Keratinocyte (primary cell): ENCODE results near the gene RAD51. TPM values are rescaled to one million over a fixed set of nuclear protein-coding genes. Genes with fewer than 3 reads are reported as not detected.

Source experiments
- DNase-seq: peaks from one replicate; pipeline ENCODE4 v3.0.0-alpha.2; 2011; ENCODE audit warnings: low read depth, missing footprints, low spot score
- FAIRE-seq: peaks from 2 replicates; lab custom pipeline; 2011; peaks lifted over from hg19 to GRCh38; lab: Jason Lieb, UNC
- H2AFZ ChIP-seq: 2 replicates; pipeline ENCODE4 v1.6.0; 2012; ENCODE audit warnings: low read length, control low read depth, inconsistent platforms; ENCODE audit not compliant: control insufficient read depth
- H3K27ac ChIP-seq: 2 replicates; pipeline ENCODE4 v1.5.1; 2011; ENCODE audit warnings: low read length; ENCODE audit not compliant: control insufficient read depth, insufficient read depth
- H3K27me3 ChIP-seq: 3 replicates; pipeline ENCODE4 v1.6.0; 2011; ENCODE audit warnings: low read length; ENCODE audit not compliant: control insufficient read depth, insufficient read depth; ENCODE audit errors: extremely low read depth
- H3K36me3 ChIP-seq, 2 experiments: 2 replicates in 1 of 2; 3 replicates in 1 of 2; pipeline ENCODE4 v1.5.1; 2011; ENCODE audit warnings: low read length in 2 of 2, mild to moderate bottlenecking in 1 of 2; ENCODE audit not compliant: control insufficient read depth in 2 of 2, insufficient read depth in 2 of 2; ENCODE audit errors: extremely low read depth in 1 of 2
- H3K4me1 ChIP-seq: 3 replicates; pipeline ENCODE4 v1.5.1; 2011; ENCODE audit warnings: low read length; ENCODE audit not compliant: control insufficient read depth, insufficient read depth; ENCODE audit errors: extremely low read depth
- H3K4me2 ChIP-seq: 3 replicates; pipeline ENCODE4 v1.6.0; 2011; ENCODE audit warnings: low read depth, low read length; ENCODE audit not compliant: control insufficient read depth, insufficient read depth; ENCODE audit errors: extremely low read depth
- H3K4me3 ChIP-seq, 3 experiments: fragments of 200-600 bp in 1 of 3; sonication (generic) in 1 of 3; 2 replicates in 2 of 3; 3 replicates in 1 of 3; pipeline ENCODE4 v1.5.1; 2011 to 2016; ENCODE audit warnings: low read length in 3 of 3, mild to moderate bottlenecking in 3 of 3, control low read depth in 2 of 3, inconsistent platforms in 1 of 3, low read depth in 1 of 3, mixed read lengths in 1 of 3, mixed run types in 1 of 3, moderate library complexity in 1 of 3; ENCODE audit not compliant: control insufficient read depth in 2 of 3, insufficient read depth in 2 of 3; ENCODE audit errors: extremely low read depth in 1 of 3
- H3K79me2 ChIP-seq: 2 replicates; pipeline ENCODE4 v1.6.0; 2012; ENCODE audit warnings: low read length; ENCODE audit not compliant: control insufficient read depth, insufficient read depth
- H3K9ac ChIP-seq: 3 replicates; pipeline ENCODE4 v1.6.0; 2011; ENCODE audit warnings: low read length; ENCODE audit not compliant: control insufficient read depth, insufficient read depth; ENCODE audit errors: extremely low read depth
- H3K9me1 ChIP-seq: 3 replicates; pipeline ENCODE4 v1.6.0; 2011; ENCODE audit warnings: low read length; ENCODE audit not compliant: control insufficient read depth, insufficient read depth; ENCODE audit errors: extremely low read depth
- H3K9me3 ChIP-seq: 2 replicates; pipeline ENCODE4 v1.5.1; 2012; ENCODE audit warnings: low read depth, low read length; ENCODE audit not compliant: control insufficient read depth
- H4K20me1 ChIP-seq: 3 replicates; pipeline ENCODE4 v1.6.0; 2011; ENCODE audit warnings: low read length; ENCODE audit not compliant: control insufficient read depth, insufficient read depth; ENCODE audit errors: extremely low read depth
- EZH2 ChIP-seq: IDR thresholded peaks from one replicate; pipeline ENCODE4 v1.6.1; 2012; ENCODE audit warnings: inconsistent platforms, mild to moderate bottlenecking, low read length, moderate library complexity
- dilution Hi-C: fragments of 300-500 bp; cut with MboI; formaldehyde crosslinking; loops from one replicate; pipeline ENCODE4 v1.7.0; 2020; ENCODE audit warnings: low sequenced_read_pairs; ENCODE audit not compliant: extremely low pct_ligation_motif_present
- polyA plus RNA-seq, 5 experiments: library from polyadenylated mRNA; depleted of rRNA in 3 of 5; stranded (reverse) in 3 of 5; stranded (forward) in 1 of 5; unstranded in 1 of 5; fragments of >200 nt; gene quantifications; 1 replicate in 1 of 5; 2 replicates in 3 of 5; 3 replicates in 1 of 5; pipeline versions ENCODE4 v1.2.1 to v1.2.3, GENCODE V29; 2011 to 2012; ENCODE audit warnings: missing spikeins in 2 of 5, low read depth in 1 of 5, low replicate concordance in 1 of 5
- TF ChIP-seq, protein P1 (sequence below), 3 experiments: IDR thresholded peaks in 1 of 3; conservative IDR thresholded peaks in 1 of 3; optimal IDR thresholded peaks in 1 of 3; 2 replicates in 2 of 3; 3 replicates in 1 of 3; pipeline versions ENCODE3 to v1.5.1; 2011; ENCODE audit warnings: low read length in 3 of 3, mild to moderate bottlenecking in 3 of 3, moderate library complexity in 2 of 3, control low read depth in 1 of 3, inconsistent platforms in 1 of 3; ENCODE audit not compliant: insufficient read depth in 2 of 3; ENCODE audit errors: extremely low read depth in 1 of 3

RAD51 gene
- polyA plus RNA-seq, 1 donor (not counting 4 experiments of a cell fraction or from before 2014, with no cell fraction given) = 6.9 TPM

GRCh38 chr15:40763801-40764628 lies 69.0 kb downstream of the RAD51 start, which contains the start of gene GCHFR:
Gene GCHFR, plus strand, starts transcription at chr15:40764068. Its CDS starts 113 bp downstream, at chr15:40764181.
- Histone ChIP-seq H3K27me3 (no peaks in the 10 kb centered on the region), H3K27ac (peak within 1 kb of the TSS; percentile 4), H3K36me3 (peaks cover 0 to 2% of the 10 kb centered on the region in 2 experiments), H3K4me1 (peaks cover 56% of the 10 kb centered on the region), H2AFZ (peak within 1 kb of the TSS; percentile 76), H3K79me2 (no peaks in the 10 kb centered on the region), H3K9me3 (no peaks in the 10 kb centered on the region), H3K9ac (peak within 1 kb of the TSS; percentile 55), H3K4me2 (peak within 1 kb of the TSS; percentile 86), H3K4me3 (peak within 1 kb of the TSS; percentile 31 to 61 (median 56)), H3K9me1 (peaks cover 2% of the 10 kb centered on the region), H4K20me1 (no peaks in the 10 kb centered on the region)
- DNase-seq = no peak
- dilution Hi-C loops = no loop called here
- no peak for FAIRE-seq
- TF ChIP-seq, protein P1, sequence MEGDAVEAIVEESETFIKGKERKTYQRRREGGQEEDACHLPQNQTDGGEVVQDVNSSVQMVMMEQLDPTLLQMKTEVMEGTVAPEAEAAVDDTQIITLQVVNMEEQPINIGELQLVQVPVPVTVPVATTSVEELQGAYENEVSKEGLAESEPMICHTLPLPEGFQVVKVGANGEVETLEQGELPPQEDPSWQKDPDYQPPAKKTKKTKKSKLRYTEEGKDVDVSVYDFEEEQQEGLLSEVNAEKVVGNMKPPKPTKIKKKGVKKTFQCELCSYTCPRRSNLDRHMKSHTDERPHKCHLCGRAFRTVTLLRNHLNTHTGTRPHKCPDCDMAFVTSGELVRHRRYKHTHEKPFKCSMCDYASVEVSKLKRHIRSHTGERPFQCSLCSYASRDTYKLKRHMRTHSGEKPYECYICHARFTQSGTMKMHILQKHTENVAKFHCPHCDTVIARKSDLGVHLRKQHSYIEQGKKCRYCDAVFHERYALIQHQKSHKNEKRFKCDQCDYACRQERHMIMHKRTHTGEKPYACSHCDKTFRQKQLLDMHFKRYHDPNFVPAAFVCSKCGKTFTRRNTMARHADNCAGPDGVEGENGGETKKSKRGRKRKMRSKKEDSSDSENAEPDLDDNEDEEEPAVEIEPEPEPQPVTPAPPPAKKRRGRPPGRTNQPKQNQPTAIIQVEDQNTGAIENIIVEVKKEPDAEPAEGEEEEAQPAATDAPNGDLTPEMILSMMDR (optimal IDR thresholded peaks at IDR 0.05 in 1 of 3, IDR thresholded peaks at IDR 0.05 in 1 of 3, conservative IDR thresholded peaks at IDR 0.05 in 1 of 3; ENCODE audit: extremely low read depth in 1 of 3, insufficient read depth in 2 of 3, low read length in 3 of 3) = peak in 1 of 3 experiments; percentile 25
- no peak for TF ChIP-seq EZH2

GRCh38 chr15:40764629-40765103 lies 69.7 kb downstream of the RAD51 start:
- peak overlapping the region; percentile 86 for H3K4me2 ChIP-seq
- peaks cover 62% of the 10 kb centered on the region for H3K4me1 ChIP-seq
- no peak for TF ChIP-seq EZH2
- TF ChIP-seq, protein P1 (optimal IDR thresholded peaks at IDR 0.05 in 1 of 3, IDR thresholded peaks at IDR 0.05 in 1 of 3, conservative IDR thresholded peaks at IDR 0.05 in 1 of 3; ENCODE audit: extremely low read depth in 1 of 3, insufficient read depth in 2 of 3, low read length in 3 of 3) = no peak
- peaks cover 0 to 2% of the 10 kb centered on the region in 2 experiments for H3K36me3 ChIP-seq
- no peaks in the 10 kb centered on the region for H4K20me1 ChIP-seq
- H3K27ac ChIP-seq = peak overlapping the region; percentile 4
- H3K9ac ChIP-seq = peak overlapping the region; percentile 10
- peaks cover 2% of the 10 kb centered on the region for H3K9me1 ChIP-seq
- H3K79me2 ChIP-seq = no peaks in the 10 kb centered on the region
- FAIRE-seq = no peak
- H3K4me3 ChIP-seq = peak overlapping the region in 1 of 3 experiments; percentile 61
- no peaks in the 10 kb centered on the region for H3K27me3 ChIP-seq
- no peak overlapping the region for H2AFZ ChIP-seq
- no peak for DNase-seq
- H3K9me3 ChIP-seq = no peaks in the 10 kb centered on the region
- dilution Hi-C loops = no loop called here
